ENCODE results near the gene THSD8.

DNA sequence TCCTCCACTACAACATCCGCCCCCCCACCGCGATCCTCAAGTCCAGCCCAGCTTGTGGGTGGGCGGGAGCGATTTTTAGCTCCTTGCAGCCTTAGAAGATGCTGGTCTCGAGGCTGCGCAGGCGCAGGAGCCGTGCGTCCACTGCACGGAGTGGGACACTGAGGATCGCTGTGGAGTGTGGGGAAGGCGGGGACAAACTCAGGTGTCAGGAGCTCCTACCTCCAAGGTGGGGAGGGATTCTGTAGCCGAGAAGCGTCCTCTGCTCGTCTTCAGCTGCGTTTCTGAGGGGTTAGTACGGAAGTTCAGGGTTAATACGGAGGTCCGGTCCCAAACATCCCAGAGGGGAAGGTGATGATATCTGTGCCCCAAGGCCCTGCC lies 32.7 kb downstream of the THSD8 start, which contains the start of gene RTBDN:
- no peak for TF ChIP-seq POLR2A (IDR thresholded peaks at IDR 0.05; ENCODE audit: extremely low read depth, insufficient read length)
- TF ChIP-seq, protein P1, sequence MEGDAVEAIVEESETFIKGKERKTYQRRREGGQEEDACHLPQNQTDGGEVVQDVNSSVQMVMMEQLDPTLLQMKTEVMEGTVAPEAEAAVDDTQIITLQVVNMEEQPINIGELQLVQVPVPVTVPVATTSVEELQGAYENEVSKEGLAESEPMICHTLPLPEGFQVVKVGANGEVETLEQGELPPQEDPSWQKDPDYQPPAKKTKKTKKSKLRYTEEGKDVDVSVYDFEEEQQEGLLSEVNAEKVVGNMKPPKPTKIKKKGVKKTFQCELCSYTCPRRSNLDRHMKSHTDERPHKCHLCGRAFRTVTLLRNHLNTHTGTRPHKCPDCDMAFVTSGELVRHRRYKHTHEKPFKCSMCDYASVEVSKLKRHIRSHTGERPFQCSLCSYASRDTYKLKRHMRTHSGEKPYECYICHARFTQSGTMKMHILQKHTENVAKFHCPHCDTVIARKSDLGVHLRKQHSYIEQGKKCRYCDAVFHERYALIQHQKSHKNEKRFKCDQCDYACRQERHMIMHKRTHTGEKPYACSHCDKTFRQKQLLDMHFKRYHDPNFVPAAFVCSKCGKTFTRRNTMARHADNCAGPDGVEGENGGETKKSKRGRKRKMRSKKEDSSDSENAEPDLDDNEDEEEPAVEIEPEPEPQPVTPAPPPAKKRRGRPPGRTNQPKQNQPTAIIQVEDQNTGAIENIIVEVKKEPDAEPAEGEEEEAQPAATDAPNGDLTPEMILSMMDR (IDR thresholded peaks at IDR 0.05; ENCODE audit: low read depth, low read length): no peak
- TF ChIP-seq, protein P2, sequence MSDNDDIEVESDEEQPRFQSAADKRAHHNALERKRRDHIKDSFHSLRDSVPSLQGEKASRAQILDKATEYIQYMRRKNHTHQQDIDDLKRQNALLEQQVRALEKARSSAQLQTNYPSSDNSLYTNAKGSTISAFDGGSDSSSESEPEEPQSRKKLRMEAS (IDR thresholded peaks at IDR 0.05; ENCODE audit: low read depth, low read length): no peak
